GM12874 (cell line): ENCODE results near the gene LSM2.
A peak's percentile ranks its signal among the peaks of the same experiment; 100 is the strongest.

Experiments used
- CTCF ChIP-seq: IDR thresholded peaks from 2 replicates; pipeline ENCODE4 v1.5.1; 2011; ENCODE audit warnings: low read depth, mild to moderate bottlenecking, control low read depth, low read length, moderate library complexity; ENCODE audit not compliant: insufficient read depth

LSM2 gene

GRCh38 chr6:31796993-31797385 is 9.8 kb downstream of the LSM2 start:
- no peak for TF ChIP-seq CTCF

DNA sequence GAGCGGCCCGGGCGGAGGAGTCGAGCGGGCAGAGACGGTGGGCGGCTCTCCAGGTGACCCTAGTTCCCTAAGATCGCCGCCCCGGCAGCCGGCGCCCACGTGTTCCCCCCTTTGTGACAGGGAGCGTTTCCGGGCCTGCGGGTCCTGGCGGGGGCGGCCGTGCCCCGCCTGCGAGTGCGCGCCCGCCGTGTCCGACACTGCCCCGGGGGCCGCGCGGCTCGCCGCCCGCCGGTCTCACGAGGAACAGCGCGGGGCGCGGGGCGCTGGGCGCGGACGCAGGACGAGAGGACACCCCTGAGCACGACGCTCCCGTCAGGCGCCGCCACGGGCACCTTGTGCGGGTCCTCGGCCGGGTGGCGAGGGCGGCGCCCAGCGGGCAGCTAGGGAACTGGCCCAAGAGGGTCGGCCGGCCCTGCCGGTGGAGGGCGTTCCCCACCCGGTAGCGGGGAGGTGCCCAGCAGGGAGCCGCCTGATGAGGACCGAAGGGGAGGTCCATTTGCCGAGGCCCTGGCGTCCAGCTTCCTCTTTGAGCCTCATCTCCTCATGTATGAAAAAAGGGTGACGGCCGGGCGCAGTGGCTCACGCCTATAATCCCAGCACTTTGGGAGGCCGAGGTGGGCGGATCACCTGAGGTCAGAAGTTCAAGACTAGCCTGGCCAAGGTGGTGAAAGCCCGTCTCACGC is 11.0 kb downstream of the LSM2 start, which contains the start of gene VARS1:
Gene VARS1 (minus strand): TSS at position 137 of the 683 bp plus-strand sequence. CDS start 535 bp downstream, outside the sequence.
- TF ChIP-seq CTCF = peak; percentile 94

- no peak for TF ChIP-seq CTCF
Observed at GRCh38 chr6:31794866-31795615, 11.7 kb downstream of the LSM2 start.

DNA sequence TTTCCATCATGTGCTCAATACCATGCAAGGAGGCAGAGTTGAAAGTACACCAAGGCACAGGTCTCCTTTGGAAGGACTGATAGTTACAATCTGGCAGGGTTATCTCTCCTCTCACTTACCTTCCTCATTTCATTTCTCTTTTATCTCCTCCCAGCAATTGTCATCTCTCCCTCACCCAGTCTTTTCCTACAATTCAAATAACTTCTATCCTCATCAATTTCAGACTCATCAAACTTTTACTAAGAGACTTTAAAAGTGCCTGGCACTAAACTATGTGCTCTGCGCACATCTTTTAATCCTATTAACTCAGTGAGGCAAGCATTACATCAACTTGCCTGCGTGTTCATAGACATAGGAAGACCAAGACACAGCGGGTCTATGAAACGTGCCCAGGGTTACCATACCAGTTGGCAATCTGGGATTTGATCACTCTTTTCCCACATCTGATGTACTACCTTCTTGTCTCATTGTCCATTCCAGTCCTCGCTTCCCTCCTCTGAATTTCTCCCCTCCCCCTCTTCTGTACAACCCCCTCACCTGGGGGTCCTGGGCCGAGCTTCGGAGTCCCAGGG is 12.4 kb downstream of the LSM2 start:
- no peak for TF ChIP-seq CTCF

- TF ChIP-seq CTCF = no peak
Observed at GRCh38 chr6:31792761-31793171, 14.0 kb downstream of the LSM2 start.

GRCh38 chr6:31792090-31792374 is 14.7 kb downstream of the LSM2 start:
- no peak for TF ChIP-seq CTCF

DNA sequence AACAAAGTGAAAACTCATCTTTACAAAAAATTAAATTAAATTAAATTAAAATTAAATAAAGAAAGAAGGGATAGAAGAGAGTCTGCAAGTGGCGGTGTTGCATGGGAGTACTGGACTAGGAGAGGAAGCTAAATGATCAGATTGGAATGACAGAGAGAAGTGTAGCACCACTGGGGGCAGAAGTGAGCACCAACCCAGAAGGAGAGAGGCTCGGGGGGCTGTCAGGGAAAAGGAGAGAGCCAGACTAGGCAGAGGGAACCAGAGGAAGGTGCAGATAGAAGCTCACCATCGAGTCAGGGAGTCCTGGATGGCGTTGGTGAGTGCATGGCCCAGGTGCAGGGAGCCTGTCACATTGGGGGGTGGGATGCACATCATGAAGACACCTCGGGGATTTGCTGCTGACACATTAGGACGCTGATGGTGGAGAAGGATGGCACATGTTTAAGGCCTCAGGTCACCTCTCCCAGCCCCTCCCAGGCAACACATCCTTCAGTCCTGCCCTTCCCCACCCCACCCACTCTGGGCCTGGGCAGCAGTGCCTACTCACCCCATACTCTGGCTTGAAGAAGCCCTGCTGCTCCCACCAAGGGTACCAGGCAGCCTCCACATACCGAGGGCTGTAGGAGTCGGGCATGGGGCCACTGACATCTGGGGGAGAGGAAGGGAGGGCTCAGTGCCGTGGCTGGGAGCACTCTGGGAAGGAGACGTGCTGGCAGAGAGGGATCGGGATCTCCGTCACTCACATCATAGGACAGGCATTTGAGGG is 15.3 kb downstream of the LSM2 start:
- peak; percentile 71 for TF ChIP-seq CTCF
